Measurements from ENCODE around the gene SERPINB13. TPM values are rescaled to one million over a fixed set of nuclear protein-coding genes. Genes with fewer than 3 reads are reported as not detected.

SERPINB13 gene
- total RNA-seq, 4 donors from 2014 or later: 10.9 to 21.8 (median 16.8) TPM

- WGBS: 85% methylated on average over 3 of the region's 3 CpGs
- H3K27me3 ChIP-seq: no peaks in the 10 kb centered on the region
- no peak overlapping the region for H3K4me3 ChIP-seq
- no peak for DNase-seq (ENCODE audit: low spot score in 2 of 2)
- H3K9me3 ChIP-seq: no peaks in the 10 kb centered on the region
- no peaks in the 10 kb centered on the region for H3K36me3 ChIP-seq
- TF ChIP-seq POLR2AphosphoS5 (IDR thresholded peaks at IDR 0.05): no peak
- TF ChIP-seq, protein P1, sequence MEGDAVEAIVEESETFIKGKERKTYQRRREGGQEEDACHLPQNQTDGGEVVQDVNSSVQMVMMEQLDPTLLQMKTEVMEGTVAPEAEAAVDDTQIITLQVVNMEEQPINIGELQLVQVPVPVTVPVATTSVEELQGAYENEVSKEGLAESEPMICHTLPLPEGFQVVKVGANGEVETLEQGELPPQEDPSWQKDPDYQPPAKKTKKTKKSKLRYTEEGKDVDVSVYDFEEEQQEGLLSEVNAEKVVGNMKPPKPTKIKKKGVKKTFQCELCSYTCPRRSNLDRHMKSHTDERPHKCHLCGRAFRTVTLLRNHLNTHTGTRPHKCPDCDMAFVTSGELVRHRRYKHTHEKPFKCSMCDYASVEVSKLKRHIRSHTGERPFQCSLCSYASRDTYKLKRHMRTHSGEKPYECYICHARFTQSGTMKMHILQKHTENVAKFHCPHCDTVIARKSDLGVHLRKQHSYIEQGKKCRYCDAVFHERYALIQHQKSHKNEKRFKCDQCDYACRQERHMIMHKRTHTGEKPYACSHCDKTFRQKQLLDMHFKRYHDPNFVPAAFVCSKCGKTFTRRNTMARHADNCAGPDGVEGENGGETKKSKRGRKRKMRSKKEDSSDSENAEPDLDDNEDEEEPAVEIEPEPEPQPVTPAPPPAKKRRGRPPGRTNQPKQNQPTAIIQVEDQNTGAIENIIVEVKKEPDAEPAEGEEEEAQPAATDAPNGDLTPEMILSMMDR (IDR thresholded peaks at IDR 0.05): no peak
- TF ChIP-seq EP300 (IDR thresholded peaks at IDR 0.05): no peak
- H3K27ac ChIP-seq: no peak overlapping the region
- no peaks in the 10 kb centered on the region for H3K4me1 ChIP-seq
These were observed 19.4 kb downstream of the SERPINB13 start for GRCh38 chr18:63606526-63606925.

GRCh38 chr18:63613420-63613819 is 26.3 kb downstream of the SERPINB13 start:
- 92% methylated on average over 4 of the region's 4 CpGs for WGBS
- Histone ChIP-seq H3K4me1 (no peaks in the 10 kb centered on the region), H3K9me3 (no peaks in the 10 kb centered on the region), H3K4me3 (no peak overlapping the region), H3K27ac (no peak overlapping the region), H3K36me3 (no peaks in the 10 kb centered on the region), H3K27me3 (no peaks in the 10 kb centered on the region)
- DNase-seq (ENCODE audit: low spot score in 2 of 2): no peak
- TF ChIP-seq EP300 (IDR thresholded peaks at IDR 0.05) (no peak), POLR2AphosphoS5 (IDR thresholded peaks at IDR 0.05) (no peak), POLR2A (IDR thresholded peaks at IDR 0.05) (no peak)
- TF ChIP-seq, protein P1 (IDR thresholded peaks at IDR 0.05): no peak

GRCh38 chr18:63617049-63617914 is 30.1 kb downstream of the SERPINB13 start:
- H3K4me1 ChIP-seq: no peaks in the 10 kb centered on the region
- no peak overlapping the region for H3K4me3 ChIP-seq
- TF ChIP-seq EP300 (IDR thresholded peaks at IDR 0.05): no peak
- TF ChIP-seq, protein P1 (IDR thresholded peaks at IDR 0.05): no peak
- no peak for TF ChIP-seq POLR2A (IDR thresholded peaks at IDR 0.05)
- no peak for TF ChIP-seq POLR2AphosphoS5 (IDR thresholded peaks at IDR 0.05)
- H3K27ac ChIP-seq: no peak overlapping the region
- H3K36me3 ChIP-seq: no peaks in the 10 kb centered on the region
- H3K9me3 ChIP-seq: no peaks in the 10 kb centered on the region
- H3K27me3 ChIP-seq: no peaks in the 10 kb centered on the region
- DNase-seq (ENCODE audit: low spot score in 2 of 2): no peak
- 46% methylated on average over 3 of the region's 3 CpGs for WGBS

DNA sequence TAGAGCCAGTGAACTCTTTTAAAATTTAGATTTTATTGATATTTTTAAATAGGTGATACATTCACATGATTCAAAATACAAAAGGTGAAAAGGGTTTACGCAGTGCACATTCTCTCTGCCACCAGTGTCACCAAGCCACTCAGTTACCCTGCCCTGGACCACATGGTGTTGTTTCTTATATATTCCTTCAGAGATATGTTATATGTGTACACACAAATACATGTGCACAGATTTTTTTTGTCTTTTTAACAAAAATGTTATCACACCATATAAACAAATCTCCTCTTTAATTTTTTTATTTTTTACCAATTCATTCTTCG is 30.7 kb downstream of the SERPINB13 start:
- Histone ChIP-seq H3K27ac (no peak overlapping the region), H3K4me1 (no peaks in the 10 kb centered on the region), H3K36me3 (no peaks in the 10 kb centered on the region), H3K27me3 (no peaks in the 10 kb centered on the region), H3K9me3 (no peaks in the 10 kb centered on the region), H3K4me3 (no peak overlapping the region)
- WGBS: 95% methylated on average over 2 of the region's 2 CpGs
- TF ChIP-seq POLR2A (IDR thresholded peaks at IDR 0.05): no peak
- TF ChIP-seq EP300 (IDR thresholded peaks at IDR 0.05): no peak
- TF ChIP-seq, protein P1 (IDR thresholded peaks at IDR 0.05): no peak
- no peak for TF ChIP-seq POLR2AphosphoS5 (IDR thresholded peaks at IDR 0.05)
- no peak for DNase-seq (ENCODE audit: low spot score in 2 of 2)

GRCh38 chr18:63619661-63620060 is 32.5 kb downstream of the SERPINB13 start:
- H3K4me1 ChIP-seq: no peaks in the 10 kb centered on the region
- TF ChIP-seq EP300 (IDR thresholded peaks at IDR 0.05) (no peak), POLR2A (IDR thresholded peaks at IDR 0.05) (no peak), POLR2AphosphoS5 (IDR thresholded peaks at IDR 0.05) (no peak)
- TF ChIP-seq, protein P1 (IDR thresholded peaks at IDR 0.05): no peak
- H3K27ac ChIP-seq: no peak overlapping the region
- H3K27me3 ChIP-seq: no peaks in the 10 kb centered on the region
- 75% methylated on average over 3 of the region's 3 CpGs for WGBS
- no peak overlapping the region for H3K4me3 ChIP-seq
- H3K9me3 ChIP-seq: no peaks in the 10 kb centered on the region
- H3K36me3 ChIP-seq: no peaks in the 10 kb centered on the region
- no peak for DNase-seq (ENCODE audit: low spot score in 2 of 2)

Measured in suprapubic skin (tissue), 4 donors.